ENCODE measurements around the gene AP2B1. TPM values are rescaled to one million over a fixed set of nuclear protein-coding genes. Genes with fewer than 3 reads are reported as not detected.
"Not testable (repeated sequence)": the region's sequence is repeated elsewhere in the genome, so short reads cannot be mapped to it uniquely, and the experiment has no call there.

AP2B1 gene
- 66.7 and 130 TPM in 2 replicates for total RNA-seq (2014; rRNA removed; shearing (Covaris generic))
- 121 and 161 TPM in 2 replicates for polyA plus RNA-seq (2015; cell fraction: cytosol; rRNA removed)
- polyA plus RNA-seq (2015; cell fraction: nucleus; rRNA removed): 259 and 276 TPM in 2 replicates

GRCh38 chr17:35587074-35587961 lies at the start of gene AP2B1:
Gene AP2B1 (plus strand): TSS chr17:35587322. CDS start chr17:35594031, 6,709 bp downstream.
- peak; percentile 94 for DNase-seq (ENCODE audit: low read depth)

DNA sequence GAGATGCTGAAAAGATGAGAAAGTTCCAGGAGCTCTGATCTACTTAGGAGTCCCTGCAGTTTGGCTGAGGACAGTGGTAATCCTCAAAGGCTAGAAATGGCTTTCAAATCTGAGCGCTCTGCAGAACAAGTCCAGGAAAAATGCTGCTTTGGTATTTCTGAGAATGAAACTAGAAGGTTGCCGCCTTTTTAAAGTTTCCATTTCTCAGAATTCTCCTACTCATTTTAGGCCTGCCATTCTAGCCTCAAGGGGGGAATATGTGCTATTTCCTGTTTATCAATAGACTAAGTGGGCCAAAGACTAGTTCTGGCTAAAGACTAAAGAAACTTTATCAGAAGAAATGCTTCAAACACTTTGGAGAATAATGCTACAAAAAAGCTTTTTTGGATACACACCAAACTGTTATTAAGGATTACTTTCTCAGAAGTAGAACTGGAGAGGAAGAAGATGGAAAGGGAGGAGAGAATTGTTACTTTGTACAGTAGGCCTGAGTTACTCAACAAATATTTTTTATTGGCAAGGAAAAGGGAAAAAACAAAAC lies 49.5 kb upstream of the AP2B1 start, which contains the start of gene SLFN12L:
SLFN12L (minus strand) TSS at position 78 of the 541 bp plus-strand sequence. CDS start 15,314 bp downstream, outside the sequence.
- no peak for DNase-seq (ENCODE audit: low read depth)

- DNase-seq (ENCODE audit: low read depth): no peak
These were observed 47.5 kb upstream of the AP2B1 start for GRCh38 chr17:35539659-35540026.

- peak; percentile 59 for DNase-seq (ENCODE audit: low read depth)
These were observed 46.3 kb upstream of the AP2B1 start for GRCh38 chr17:35540589-35541404.

DNA sequence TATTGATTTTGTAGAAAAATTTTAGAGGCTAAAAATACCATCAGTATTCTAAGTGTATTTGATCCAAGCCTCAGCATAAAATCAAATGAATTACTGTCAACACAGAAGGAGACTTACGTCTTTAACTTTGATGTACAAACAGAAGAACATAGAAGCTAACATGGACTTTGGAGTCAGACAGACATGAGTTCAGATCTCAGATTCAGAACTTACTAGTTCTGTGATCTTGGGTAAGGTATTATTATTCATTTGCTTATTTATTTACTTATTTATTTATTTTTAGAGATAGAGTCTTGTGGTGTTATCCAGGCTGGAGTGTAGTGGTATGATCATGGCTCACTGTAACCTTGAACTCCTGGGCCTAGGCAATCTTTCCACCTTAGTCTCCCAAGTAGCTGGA lies 45.7 kb upstream of the AP2B1 start:
- DNase-seq (ENCODE audit: low read depth): no peak

DNA sequence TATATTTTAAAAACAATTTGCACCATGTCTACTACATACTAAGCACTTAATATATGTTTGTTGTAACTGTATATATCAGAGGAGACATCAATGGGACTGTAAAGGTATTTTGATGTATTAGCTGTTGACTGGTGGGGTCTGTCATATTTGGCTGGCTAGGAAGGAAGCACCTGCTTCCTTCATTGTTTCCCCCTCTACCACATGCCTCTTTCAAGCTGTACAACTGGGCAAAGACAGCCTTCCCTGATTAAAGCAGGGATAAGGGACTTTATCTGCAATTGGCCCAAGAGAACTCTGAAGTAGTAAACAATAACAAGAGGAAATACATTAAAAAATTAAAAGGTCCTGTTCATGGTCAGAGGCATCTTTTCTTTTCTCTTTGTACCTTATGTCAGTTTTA lies 44.1 kb upstream of the AP2B1 start:
- DNase-seq (ENCODE audit: low read depth): no peak

GRCh38 chr17:35543856-35544255 lies 43.3 kb upstream of the AP2B1 start:
- no peak for DNase-seq (ENCODE audit: low read depth)

DNA sequence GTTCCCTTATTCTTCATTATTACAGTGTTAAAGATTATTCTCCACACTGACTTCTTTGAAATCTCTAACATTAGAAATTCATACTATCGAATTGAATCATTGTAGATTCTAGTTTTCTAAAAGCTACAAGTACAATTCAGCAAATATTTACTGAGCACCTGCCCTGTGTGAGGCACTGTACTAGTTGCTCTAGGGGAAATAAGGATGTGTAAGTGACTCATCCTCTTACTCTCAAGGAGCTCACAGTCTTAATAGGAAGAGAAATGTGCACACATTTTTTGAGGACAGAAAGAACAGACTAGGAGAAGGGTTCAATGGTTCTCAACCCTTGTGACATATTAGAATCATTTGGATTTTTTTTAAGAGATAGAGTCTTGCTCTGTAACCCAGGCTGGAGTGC lies 42.0 kb upstream of the AP2B1 start:
- no peak for DNase-seq (ENCODE audit: low read depth)

DNA sequence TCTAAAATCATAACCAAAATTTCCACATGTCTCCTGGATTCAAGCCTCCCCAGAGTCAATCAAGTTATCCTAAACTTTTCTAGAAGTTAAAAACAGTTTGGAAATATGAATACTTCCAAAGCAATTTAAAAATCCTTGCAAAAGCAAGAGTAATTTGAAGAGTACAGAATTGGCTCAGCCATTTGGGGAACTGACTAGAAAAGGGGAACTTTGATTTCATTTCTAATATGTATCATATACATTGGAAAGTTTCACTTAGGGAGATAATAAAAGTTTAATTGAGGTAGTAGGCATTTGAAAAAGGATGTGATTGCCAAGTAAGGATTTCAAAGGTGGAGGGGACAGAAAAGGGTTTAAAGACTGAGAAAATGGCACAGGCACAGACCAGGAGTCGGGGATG lies 40.6 kb upstream of the AP2B1 start:
- DNase-seq (ENCODE audit: low read depth): no peak

GRCh38 chr17:35548208-35548810 lies 38.8 kb upstream of the AP2B1 start:
- no peak for DNase-seq (ENCODE audit: low read depth)

DNA sequence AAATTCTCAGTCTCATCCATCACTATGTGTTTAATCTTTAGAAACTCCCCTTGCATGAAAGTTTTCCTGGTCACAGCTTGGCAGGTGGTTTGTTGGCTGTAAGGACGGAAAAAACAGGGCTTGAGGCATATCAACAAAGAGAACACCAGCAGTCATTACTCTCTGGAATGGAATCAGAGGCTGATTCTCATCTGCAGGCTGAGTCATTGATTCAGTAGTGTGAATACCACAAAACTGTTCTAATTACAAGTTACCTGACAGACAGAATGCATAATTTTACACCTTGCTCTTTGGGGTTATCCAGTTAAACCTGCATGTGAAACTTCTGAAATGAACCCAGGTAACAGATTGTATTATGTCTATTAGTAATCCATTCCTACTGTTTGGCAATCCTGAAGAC lies 38.1 kb upstream of the AP2B1 start:
- no peak for DNase-seq (ENCODE audit: low read depth)

GRCh38 chr17:35553310-35553709 lies 33.8 kb upstream of the AP2B1 start:
- no peak for DNase-seq (ENCODE audit: low read depth)

- peak; percentile 23 for DNase-seq (ENCODE audit: low read depth)
These were observed 32.5 kb upstream of the AP2B1 start for GRCh38 chr17:35554668-35555067.

GRCh38 chr17:35555691-35556090 lies 31.4 kb upstream of the AP2B1 start:
- DNase-seq (ENCODE audit: low read depth): no peak

DNA sequence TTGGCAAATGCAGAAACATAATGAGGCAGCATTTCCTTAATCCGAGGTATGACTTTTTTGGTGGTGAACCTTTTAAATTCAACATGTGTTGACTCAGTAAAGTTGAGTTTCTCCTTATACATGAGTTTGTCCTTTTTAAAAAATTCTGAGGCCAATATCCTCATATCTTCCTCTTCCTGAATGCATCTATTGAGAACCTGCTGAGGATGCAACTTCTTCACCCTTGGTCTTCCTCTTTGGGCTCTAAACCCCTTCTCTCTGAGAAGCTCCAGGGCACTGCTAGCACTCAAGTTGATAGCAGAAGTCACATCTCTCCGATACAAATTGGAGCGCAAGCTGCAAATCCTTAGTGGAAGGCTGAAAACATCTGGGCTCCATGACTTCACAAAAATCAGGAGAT lies 29.8 kb upstream of the AP2B1 start:
- no peak for DNase-seq (ENCODE audit: low read depth)

DNA sequence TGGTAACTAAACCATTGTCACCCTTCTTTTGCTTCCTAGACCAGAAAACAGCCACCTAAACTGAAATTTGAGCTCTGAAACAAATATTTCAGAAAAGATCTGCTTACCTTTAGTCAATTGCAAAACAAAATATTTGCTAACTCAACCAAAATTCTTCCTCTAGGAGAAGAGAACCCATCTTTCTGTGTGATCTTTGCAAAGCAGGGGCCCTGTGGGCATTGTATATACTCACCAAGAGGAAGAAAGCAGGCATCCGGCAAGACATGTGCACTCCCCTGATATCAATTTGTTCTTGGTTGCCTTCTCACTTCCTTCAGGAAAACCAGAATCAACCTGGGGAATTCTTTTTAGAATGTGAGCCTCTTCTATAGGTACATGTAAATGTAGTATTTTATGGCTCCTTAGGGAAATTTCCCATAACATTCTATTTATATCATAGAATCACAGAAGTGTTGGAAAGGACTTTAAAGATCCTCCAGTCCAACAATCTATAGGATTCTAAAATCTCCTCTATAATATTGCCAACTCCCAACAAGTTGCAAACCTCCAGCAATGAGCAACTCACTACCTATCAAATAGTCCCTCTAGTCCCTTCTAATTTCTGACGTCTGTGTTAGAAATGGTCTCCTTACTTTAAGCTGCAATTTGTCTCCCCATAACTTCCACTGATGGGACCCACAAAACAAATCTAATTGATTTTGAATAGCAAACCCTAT lies 27.5 kb upstream of the AP2B1 start:
- no peak for DNase-seq (ENCODE audit: low read depth)

DNA sequence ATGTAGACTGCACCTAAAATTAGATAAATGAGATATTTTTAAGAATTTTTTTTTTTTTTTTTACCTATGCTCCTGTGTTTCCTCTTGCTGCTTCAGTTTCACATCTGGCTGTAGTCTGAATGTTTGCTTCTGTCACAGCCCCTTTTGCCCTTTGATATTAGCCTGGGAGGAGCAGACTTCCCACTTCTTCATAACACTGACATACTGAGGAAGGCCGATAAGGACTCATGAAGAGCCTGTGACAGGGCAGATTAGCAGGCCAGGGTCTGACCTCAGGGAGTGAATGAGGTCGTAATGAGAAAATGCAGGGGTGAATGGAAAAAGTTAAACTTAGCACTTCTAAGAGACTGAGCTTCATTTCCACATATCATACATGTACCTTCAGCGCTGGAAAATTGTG lies 26.4 kb upstream of the AP2B1 start, which contains the start of gene SLFN14:
SLFN14 (minus strand) TSS at position 117 of the 400 bp plus-strand sequence. CDS start 2,757 bp downstream, outside the sequence.
- DNase-seq (ENCODE audit: low read depth): no peak

DNA sequence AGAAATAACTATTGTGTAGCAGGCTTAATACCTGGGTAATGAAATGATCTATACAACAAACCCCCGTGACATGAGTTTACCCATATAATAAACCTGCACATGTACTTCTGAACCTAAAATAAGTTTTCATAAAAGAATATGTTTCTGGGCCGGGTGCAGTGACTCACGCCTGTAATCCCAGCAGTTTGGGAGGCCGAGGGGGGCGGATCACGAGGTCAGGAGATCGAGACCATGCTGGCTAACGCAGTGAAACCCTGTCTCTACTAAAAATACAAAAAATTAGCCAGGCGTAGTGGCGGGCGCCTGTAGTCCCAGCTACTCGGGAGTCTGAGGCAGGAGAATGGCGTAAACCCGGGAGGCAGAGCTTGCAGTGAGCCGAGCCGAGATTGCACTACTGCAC lies 23.9 kb upstream of the AP2B1 start:
- not testable (repeated sequence) for DNase-seq (ENCODE audit: low read depth)

DNA sequence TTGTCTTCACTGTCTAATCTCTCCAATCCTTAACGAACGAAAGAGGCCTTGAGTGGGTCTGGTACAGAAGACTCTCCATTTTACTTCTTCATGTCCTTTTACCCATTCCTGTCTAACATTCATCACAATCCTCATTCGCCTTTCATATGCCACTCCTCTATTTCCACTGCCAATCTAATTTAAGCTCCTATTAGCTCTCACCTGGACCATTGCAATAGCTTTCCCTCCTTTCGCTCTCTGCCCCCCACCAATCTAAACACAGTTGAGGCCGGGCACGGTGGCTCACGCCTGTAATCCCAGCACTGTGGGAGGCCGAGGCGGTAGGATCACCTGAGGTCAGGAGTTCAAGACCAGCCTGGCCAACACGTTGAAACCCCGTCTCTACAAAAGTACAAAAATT lies 20.2 kb upstream of the AP2B1 start:
- no peak for DNase-seq (ENCODE audit: low read depth)

DNA sequence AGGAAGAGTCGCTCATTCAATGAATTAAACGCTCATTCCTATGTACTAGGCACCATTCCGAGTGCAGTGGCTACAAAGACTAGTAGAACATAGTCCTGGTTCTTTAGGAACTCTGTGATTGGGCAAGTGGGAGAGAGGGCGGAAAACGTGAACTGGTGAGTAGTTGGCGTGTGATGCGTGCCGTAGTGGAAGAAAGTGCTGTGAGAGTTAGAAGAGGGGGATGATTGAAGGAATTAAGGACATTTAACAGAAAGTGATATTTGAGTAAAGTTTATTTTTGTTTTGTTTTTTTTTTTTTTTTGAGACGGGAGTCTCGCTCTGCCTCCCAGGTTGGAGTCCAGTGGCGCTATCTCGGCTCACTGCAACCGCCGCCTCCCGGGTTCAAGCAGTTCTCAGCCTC lies 18.6 kb upstream of the AP2B1 start:
- DNase-seq (ENCODE audit: low read depth): peak; percentile 35

DNA sequence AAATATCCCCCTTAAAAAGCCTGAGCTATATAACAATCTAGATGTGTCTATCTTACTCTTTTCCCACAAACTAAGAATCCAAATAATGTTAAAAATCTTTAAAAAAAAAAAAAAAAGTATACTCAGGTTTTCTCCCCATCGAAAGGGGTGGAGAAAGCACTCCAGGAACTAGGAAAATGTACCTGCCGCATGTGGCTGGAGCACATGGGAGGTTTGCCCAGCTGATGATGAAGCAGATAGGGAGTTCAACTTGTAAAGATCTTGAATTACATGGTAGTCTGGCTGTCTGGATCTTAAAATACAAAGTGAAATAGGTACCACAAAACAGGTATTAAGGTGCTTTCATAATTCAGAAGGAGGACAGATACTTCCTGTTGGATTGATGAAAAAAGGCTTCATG lies 17.7 kb upstream of the AP2B1 start:
- no peak for DNase-seq (ENCODE audit: low read depth)

All from HT1080 (cell line).